Measurements from ENCODE around the gene ENTHD1.
A peak's percentile ranks its signal among the peaks of the same experiment; 100 is the strongest.
"Not testable (repeated sequence)": the region's sequence is repeated elsewhere in the genome, so short reads cannot be mapped to it uniquely, and the experiment has no call there.

ENTHD1 gene

GRCh38 chr22:39763276-39763675 lies 130.3 kb downstream of the ENTHD1 start:
- FAIRE-seq, result no peak
- no peak for TF ChIP-seq TAF1 (IDR thresholded peaks at IDR 0.05; ENCODE audit: borderline replicate concordance, low read depth, low read length)
- no peak for TF ChIP-seq POLR2AphosphoS5 (IDR thresholded peaks at IDR 0.05; ENCODE audit: low read depth, low read length)
- TF ChIP-seq POLR2A (IDR thresholded peaks at IDR 0.05; ENCODE audit: low read depth, low read length), result no peak
- DNase-seq (ENCODE audit: insufficient read length), result no peak

DNA sequence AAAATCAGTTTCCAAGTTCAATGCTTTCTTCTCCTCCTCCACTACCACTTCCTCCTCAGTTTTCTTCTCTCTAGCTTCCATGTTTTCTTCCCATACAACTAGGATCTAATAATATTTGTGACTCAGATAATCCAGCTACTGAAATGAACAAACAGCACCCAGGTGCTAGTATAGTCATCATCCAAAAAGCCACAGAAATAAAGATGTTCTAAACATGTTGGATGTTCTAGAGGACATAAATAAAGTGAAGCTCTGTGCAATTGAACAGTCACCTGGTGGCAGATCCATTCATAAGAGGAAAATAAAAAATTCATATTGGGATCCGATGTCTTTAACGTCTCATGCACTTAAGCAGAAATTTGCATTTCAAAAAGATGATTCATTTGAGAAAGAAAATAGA lies 142.8 kb downstream of the ENTHD1 start:
- no peak for FAIRE-seq
- DNase-seq (ENCODE audit: insufficient read length), result no peak
- TF ChIP-seq POLR2AphosphoS5 (IDR thresholded peaks at IDR 0.05; ENCODE audit: low read depth, low read length) (no peak), POLR2A (IDR thresholded peaks at IDR 0.05; ENCODE audit: low read depth, low read length) (no peak)

GRCh38 chr22:39748877-39749276 lies 144.7 kb downstream of the ENTHD1 start:
- no peak for TF ChIP-seq POLR2A (IDR thresholded peaks at IDR 0.05; ENCODE audit: low read depth, low read length)
- no peak for TF ChIP-seq TAF1 (IDR thresholded peaks at IDR 0.05; ENCODE audit: borderline replicate concordance, low read depth, low read length)
- no peak for TF ChIP-seq POLR2AphosphoS5 (IDR thresholded peaks at IDR 0.05; ENCODE audit: low read depth, low read length)
- no peak for FAIRE-seq
- no peak for DNase-seq (ENCODE audit: insufficient read length)

GRCh38 chr22:39746600-39747262 lies 146.8 kb downstream of the ENTHD1 start:
- DNase-seq (ENCODE audit: insufficient read length) (no peak), FAIRE-seq (peak; percentile 30)
- TF ChIP-seq POLR2A (IDR thresholded peaks at IDR 0.05; ENCODE audit: low read depth, low read length) (no peak), POLR2AphosphoS5 (IDR thresholded peaks at IDR 0.05; ENCODE audit: low read depth, low read length) (no peak), TAF1 (IDR thresholded peaks at IDR 0.05; ENCODE audit: borderline replicate concordance, low read depth, low read length) (no peak)

GRCh38 chr22:39745789-39746188 lies 147.8 kb downstream of the ENTHD1 start:
- DNase-seq (ENCODE audit: insufficient read length) (no peak), FAIRE-seq (no peak)
- TF ChIP-seq POLR2AphosphoS5 (IDR thresholded peaks at IDR 0.05; ENCODE audit: low read depth, low read length) (no peak), POLR2A (IDR thresholded peaks at IDR 0.05; ENCODE audit: low read depth, low read length) (no peak), TAF1 (IDR thresholded peaks at IDR 0.05; ENCODE audit: borderline replicate concordance, low read depth, low read length) (no peak)

DNA sequence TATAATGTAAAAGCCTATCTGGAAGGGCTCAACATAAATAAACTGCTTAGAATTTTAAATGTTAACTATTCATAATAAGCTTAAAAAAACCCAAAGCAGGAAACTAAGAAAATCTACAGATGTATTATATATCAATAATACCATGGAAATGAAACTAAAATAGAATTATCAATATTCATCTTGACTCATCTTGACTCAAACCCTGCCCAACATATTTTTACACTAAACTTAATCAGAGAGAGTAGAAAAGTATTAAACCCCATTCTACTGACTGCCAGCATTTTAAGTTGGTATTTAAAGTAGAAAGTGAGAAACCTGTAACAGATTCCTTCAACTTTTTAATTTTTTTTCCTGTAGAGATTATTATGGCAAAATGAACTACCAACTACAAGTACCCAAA lies 149.2 kb downstream of the ENTHD1 start:
- TF ChIP-seq TAF1 (IDR thresholded peaks at IDR 0.05; ENCODE audit: borderline replicate concordance, low read depth, low read length) (no peak), POLR2AphosphoS5 (IDR thresholded peaks at IDR 0.05; ENCODE audit: low read depth, low read length) (no peak), POLR2A (IDR thresholded peaks at IDR 0.05; ENCODE audit: low read depth, low read length) (no peak)
- no peak for FAIRE-seq
- no peak for DNase-seq (ENCODE audit: insufficient read length)

DNA sequence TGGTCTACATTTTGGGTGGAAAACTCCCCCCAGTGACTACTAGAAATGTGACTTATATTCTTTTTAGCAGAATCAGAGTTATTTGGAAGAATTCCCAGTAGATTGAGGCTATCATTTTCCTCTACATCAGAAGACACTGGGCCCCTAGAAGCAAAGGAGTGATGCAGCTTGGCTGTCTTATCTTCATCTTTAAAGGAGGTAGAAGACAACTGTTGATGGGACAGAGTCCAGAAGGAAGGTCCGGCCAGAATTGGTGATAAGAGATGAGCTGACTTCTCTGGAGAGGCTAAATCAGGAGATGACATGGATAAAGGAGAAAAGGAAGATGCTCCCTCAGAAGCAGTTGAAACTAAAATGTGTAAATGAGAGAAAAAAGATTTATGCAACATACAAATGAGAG lies 149.6 kb downstream of the ENTHD1 start:
- FAIRE-seq, result no peak
- TF ChIP-seq POLR2AphosphoS5 (IDR thresholded peaks at IDR 0.05; ENCODE audit: low read depth, low read length), result no peak
- no peak for TF ChIP-seq POLR2A (IDR thresholded peaks at IDR 0.05; ENCODE audit: low read depth, low read length)
- no peak for TF ChIP-seq TAF1 (IDR thresholded peaks at IDR 0.05; ENCODE audit: borderline replicate concordance, low read depth, low read length)
- no peak for DNase-seq (ENCODE audit: insufficient read length)

DNA sequence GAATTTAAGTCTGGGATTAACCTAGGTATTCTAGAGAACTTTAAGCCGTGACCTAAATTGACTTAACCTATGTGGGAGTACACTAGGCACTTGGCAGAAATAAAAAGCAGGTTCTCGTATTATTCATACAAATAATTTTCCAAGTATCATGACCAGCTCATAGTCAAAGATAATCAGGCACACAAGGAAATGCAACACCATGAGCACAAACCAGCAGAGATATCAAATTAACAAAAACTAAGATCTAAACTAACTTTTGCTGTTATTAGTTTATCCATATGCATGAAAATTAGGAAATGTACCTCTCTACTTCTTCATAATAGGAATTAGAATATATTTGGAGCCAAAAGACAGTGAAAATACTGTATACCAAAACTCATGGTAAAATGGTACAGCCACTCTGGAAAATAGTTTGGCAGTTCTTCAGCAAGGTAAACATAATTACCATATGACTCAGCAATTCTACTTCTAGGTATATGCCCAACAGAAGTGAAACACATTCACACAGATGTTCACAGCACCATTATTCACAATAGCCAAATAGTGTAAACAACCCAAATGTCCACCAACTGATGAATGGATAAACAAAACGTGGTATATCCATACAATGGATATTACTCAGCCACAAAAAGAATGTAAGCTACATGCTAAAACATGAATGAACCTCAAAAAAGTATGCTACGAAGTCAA lies 154.1 kb downstream of the ENTHD1 start:
- DNase-seq (ENCODE audit: insufficient read length) (no peak), FAIRE-seq (peak; percentile 21)
- TF ChIP-seq POLR2A (IDR thresholded peaks at IDR 0.05; ENCODE audit: low read depth, low read length) (no peak), TAF1 (IDR thresholded peaks at IDR 0.05; ENCODE audit: borderline replicate concordance, low read depth, low read length) (no peak), POLR2AphosphoS5 (IDR thresholded peaks at IDR 0.05; ENCODE audit: low read depth, low read length) (no peak)

GRCh38 chr22:39738746-39739145 lies 154.8 kb downstream of the ENTHD1 start:
- DNase-seq (ENCODE audit: insufficient read length) (no peak), FAIRE-seq (no peak)
- TF ChIP-seq POLR2A (IDR thresholded peaks at IDR 0.05; ENCODE audit: low read depth, low read length) (no peak), TAF1 (IDR thresholded peaks at IDR 0.05; ENCODE audit: borderline replicate concordance, low read depth, low read length) (no peak), POLR2AphosphoS5 (IDR thresholded peaks at IDR 0.05; ENCODE audit: low read depth, low read length) (no peak)

GRCh38 chr22:39735776-39736175 lies 157.8 kb downstream of the ENTHD1 start:
- TF ChIP-seq TAF1 (IDR thresholded peaks at IDR 0.05; ENCODE audit: borderline replicate concordance, low read depth, low read length), result no peak
- no peak for TF ChIP-seq POLR2A (IDR thresholded peaks at IDR 0.05; ENCODE audit: low read depth, low read length)
- no peak for TF ChIP-seq POLR2AphosphoS5 (IDR thresholded peaks at IDR 0.05; ENCODE audit: low read depth, low read length)
- FAIRE-seq (no peak), DNase-seq (ENCODE audit: insufficient read length) (no peak)

DNA sequence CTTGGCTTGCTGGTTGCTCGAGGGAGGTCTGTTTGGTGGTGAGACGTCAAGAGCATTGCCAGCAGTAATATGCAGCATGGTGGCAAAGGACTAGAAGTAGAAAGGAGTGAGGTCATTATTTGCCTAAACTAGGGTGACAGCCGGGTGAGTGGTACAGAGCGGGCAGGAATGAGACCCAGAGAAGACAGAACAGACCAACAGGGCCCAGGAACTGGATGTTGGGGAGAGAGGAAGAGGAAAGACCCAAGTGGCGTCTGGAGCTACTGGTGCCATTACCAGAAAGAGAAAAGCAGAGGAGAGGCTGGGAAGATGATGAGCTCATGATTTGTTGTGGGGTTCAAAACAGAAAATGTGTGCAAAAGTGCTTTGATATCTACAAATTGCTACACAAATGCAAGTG lies 158.7 kb downstream of the ENTHD1 start:
- TF ChIP-seq TAF1 (IDR thresholded peaks at IDR 0.05; ENCODE audit: borderline replicate concordance, low read depth, low read length) (no peak), POLR2A (IDR thresholded peaks at IDR 0.05; ENCODE audit: low read depth, low read length) (no peak), POLR2AphosphoS5 (IDR thresholded peaks at IDR 0.05; ENCODE audit: low read depth, low read length) (no peak)
- FAIRE-seq (no peak), DNase-seq (ENCODE audit: insufficient read length) (no peak)

DNA sequence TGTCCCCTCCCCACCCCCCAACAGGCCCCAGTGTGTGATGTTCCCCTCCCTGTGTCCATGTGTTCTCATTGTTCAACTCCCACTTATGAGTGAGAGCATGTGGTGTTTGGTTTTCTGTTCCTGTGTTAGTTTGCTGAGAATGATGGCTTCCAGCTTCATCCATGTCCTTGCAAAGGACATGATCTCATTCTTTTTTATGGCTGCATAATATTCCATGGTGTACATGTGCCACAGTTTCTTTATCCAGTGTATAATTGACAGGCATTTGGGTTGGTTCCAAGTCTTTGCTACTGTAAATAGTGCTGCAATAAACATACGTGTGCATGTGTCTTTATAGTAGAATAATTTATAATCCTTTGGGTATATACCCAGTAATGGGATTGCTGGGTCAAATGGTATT lies 159.5 kb downstream of the ENTHD1 start:
- DNase-seq (ENCODE audit: insufficient read length); FAIRE-seq: not testable (repeated sequence)
